B cell (primary cell): ENCODE results near the gene SEMA3B. TPM values are rescaled to one million over a fixed set of nuclear protein-coding genes. Genes with fewer than 3 reads are reported as not detected.

Experiments used
- ATAC-seq: fragments of 200-7000 bp; cut with Tn5 transposase; one replicate; pipeline ENCODE4 v1.10.0; 2021; ENCODE audit warnings: low read depth, mild to moderate bottlenecking, moderate number of reproducible peaks, moderate library complexity
- CTCF ChIA-PET: fragments of 350-600 bp; sonication (Branson Sonifier 250); formaldehyde crosslinking; loops from one replicate; lab custom pipeline; 2021; ENCODE audit warnings: antibody characterized with exemption, inconsistent platforms; lab: Charles Lee
- POLR2A ChIA-PET: fragments of 350-600 bp; sonication (Branson Sonifier 250); formaldehyde crosslinking; loops from one replicate; lab custom pipeline; 2021; ENCODE audit warnings: antibody characterized with exemption; lab: Charles Lee
- DNase-seq: peaks from one replicate; pipeline ENCODE4 v3.0.0; 2013
- H2AFZ ChIP-seq: 2 replicates; pipeline ENCODE4 v1.6.1; 2012; ENCODE audit warnings: mild to moderate bottlenecking, low read depth, low read length; ENCODE audit not compliant: insufficient read depth, poor library complexity, severe bottlenecking
- H3K27ac ChIP-seq, 2 donors: 1 replicate in 1 of 2; 2 replicates in 1 of 2; pipeline ENCODE4 v1.5.1; 2012 to 2013; ENCODE audit warnings: low read length in 2 of 2, mild to moderate bottlenecking in 2 of 2, moderate library complexity in 1 of 2
- H3K27me3 ChIP-seq, 4 experiments: fragments of 200-600 bp in 1 of 4; sonication (generic) in 1 of 4; replicated peaks in 1 of 4; 1 replicate in 2 of 4; 2 replicates in 2 of 4; pipeline versions ENCODE4 v1.6.1 to v1.7.0; 2013 to 2016; ENCODE audit warnings: low read length in 3 of 4, mild to moderate bottlenecking in 2 of 4, mixed read lengths in 1 of 4, moderate library complexity in 1 of 4; ENCODE audit not compliant: insufficient read depth in 4 of 4, control insufficient read depth in 3 of 4; ENCODE audit errors: control extremely low read depth in 1 of 4
- H3K36me3 ChIP-seq, 2 experiments: replicated peaks in 1 of 2; 1 replicate in 1 of 2; 2 replicates in 1 of 2; pipeline versions ENCODE4 v1.6.1 to v1.7.1; 2013; ENCODE audit warnings: low read length in 1 of 2; ENCODE audit not compliant: insufficient read depth in 2 of 2, control insufficient read depth in 1 of 2; ENCODE audit errors: control extremely low read depth in 1 of 2, extremely low read depth in 1 of 2
- H3K4me1 ChIP-seq, 2 donors: fragments of 200-600 bp in 1 of 2; sonication (generic) in 1 of 2; 1 replicate in 1 of 2; 2 replicates in 1 of 2; pipeline versions ENCODE4 v1.5.1 to v1.6.1; 2013 to 2017; ENCODE audit warnings: low read length in 2 of 2; ENCODE audit not compliant: control insufficient read depth in 2 of 2, insufficient read depth in 2 of 2
- H3K4me2 ChIP-seq: replicated peaks from 2 replicates; pipeline ENCODE3; 2012; ENCODE audit warnings: mild to moderate bottlenecking, low read depth, low read length; ENCODE audit not compliant: poor library complexity, severe bottlenecking
- H3K4me3 ChIP-seq, 5 experiments: fragments of 200-600 bp in 1 of 5; sonication (generic) in 1 of 5; 1 replicate in 3 of 5; 2 replicates in 2 of 5; pipeline versions ENCODE4 v1.5.1 to v1.7.0; 2011 to 2016; ENCODE audit warnings: low read length in 4 of 5, mild to moderate bottlenecking in 4 of 5, low read depth in 2 of 5, control low read depth in 1 of 5, moderate library complexity in 1 of 5; ENCODE audit not compliant: insufficient read depth in 1 of 5; ENCODE audit errors: control extremely low read depth in 1 of 5, extremely low read depth in 1 of 5
- H3K79me2 ChIP-seq: fragments of 200-600 bp; sonication (generic); one replicate; pipeline ENCODE4 v1.6.0; 2016; ENCODE audit warnings: low read length; ENCODE audit not compliant: control insufficient read depth, insufficient read depth
- H3K9ac ChIP-seq: fragments of 200-600 bp; sonication (generic); 2 replicates; pipeline ENCODE4 v1.6.1; 2017; ENCODE audit warnings: mild to moderate bottlenecking, low read length, moderate library complexity
- H3K9me3 ChIP-seq, 3 donors: one replicate each; pipeline versions ENCODE4 v1.6.1 to v1.7.1; 2013; ENCODE audit warnings: low read length in 2 of 3; ENCODE audit not compliant: control insufficient read depth in 2 of 3, insufficient read depth in 1 of 3; ENCODE audit errors: control extremely low read depth in 1 of 3
- H4K20me1 ChIP-seq: 2 replicates; pipeline ENCODE4 v1.6.0; 2012; ENCODE audit warnings: mild to moderate bottlenecking, low read length; ENCODE audit not compliant: insufficient read depth, control insufficient read depth, poor library complexity, severe bottlenecking
- H3K27ac Mint-ChIP-seq: one replicate; pipeline ENCODE4 v1.8.0; 2021; ENCODE audit warnings: mixed read lengths
- H3K27me3 Mint-ChIP-seq: one replicate; pipeline ENCODE4 v1.8.0; 2021; ENCODE audit warnings: mixed read lengths
- H3K4me1 Mint-ChIP-seq: one replicate; pipeline ENCODE4 v1.8.0; 2021; ENCODE audit warnings: mixed read lengths
- H3K4me3 Mint-ChIP-seq: one replicate; pipeline ENCODE4 v1.8.0; 2021; ENCODE audit warnings: mixed read lengths
- H3K9me3 Mint-ChIP-seq: one replicate; pipeline ENCODE4 v1.8.0; 2022; ENCODE audit warnings: mixed read lengths; ENCODE audit not compliant: insufficient read depth
- EZH2 ChIP-seq: IDR thresholded peaks from 2 replicates; pipeline ENCODE4 v1.6.1; 2012; ENCODE audit warnings: borderline replicate concordance, low read depth, mild to moderate bottlenecking, moderate library complexity, low read length; ENCODE audit not compliant: insufficient read depth, poor library complexity, severe bottlenecking
- WGBS: methylation state at CpG from one replicate; pipeline ENCODE4 v1.1.5; 2013; ENCODE audit warnings: missing lambda C conversion rate; ENCODE audit not compliant: insufficient coverage; 5-methylcytosine and 5-hydroxymethylcytosine counted together
- intact Hi-C: fragments of 100-400 bp; cut with micrococcal nuclease; formaldehyde crosslinking; loops from one replicate; pipeline ENCODE4 v1.10.0; 2022
- polyA plus RNA-seq: library from polyadenylated mRNA; depleted of rRNA; stranded (reverse); fragments of >200 nt; gene quantifications from 2 replicates; pipeline ENCODE4 v1.2.3, GENCODE V29; 2012
- total RNA-seq, 2 donors: library from RNA; stranded (reverse); fragments of 120-200 nt in 1 of 2; gene quantifications; 1 replicate in 1 of 2; 2 replicates in 1 of 2; pipeline versions ENCODE4 v1.2.3 to v1.2.4, GENCODE V29; 2013 to 2022
- TF ChIP-seq, protein P1 (sequence below): fragments of 200-600 bp; IDR thresholded peaks from one replicate; pipeline ENCODE4 v1.8.0; 2022; ENCODE audit warnings: antibody characterized with exemption, mild to moderate bottlenecking

The SEMA3B gene
- total and polyA plus RNA-seq, 2 donors (not counting 1 experiment from before 2014, with no cell fraction given): 0.34 to 0.52 TPM

DNA sequence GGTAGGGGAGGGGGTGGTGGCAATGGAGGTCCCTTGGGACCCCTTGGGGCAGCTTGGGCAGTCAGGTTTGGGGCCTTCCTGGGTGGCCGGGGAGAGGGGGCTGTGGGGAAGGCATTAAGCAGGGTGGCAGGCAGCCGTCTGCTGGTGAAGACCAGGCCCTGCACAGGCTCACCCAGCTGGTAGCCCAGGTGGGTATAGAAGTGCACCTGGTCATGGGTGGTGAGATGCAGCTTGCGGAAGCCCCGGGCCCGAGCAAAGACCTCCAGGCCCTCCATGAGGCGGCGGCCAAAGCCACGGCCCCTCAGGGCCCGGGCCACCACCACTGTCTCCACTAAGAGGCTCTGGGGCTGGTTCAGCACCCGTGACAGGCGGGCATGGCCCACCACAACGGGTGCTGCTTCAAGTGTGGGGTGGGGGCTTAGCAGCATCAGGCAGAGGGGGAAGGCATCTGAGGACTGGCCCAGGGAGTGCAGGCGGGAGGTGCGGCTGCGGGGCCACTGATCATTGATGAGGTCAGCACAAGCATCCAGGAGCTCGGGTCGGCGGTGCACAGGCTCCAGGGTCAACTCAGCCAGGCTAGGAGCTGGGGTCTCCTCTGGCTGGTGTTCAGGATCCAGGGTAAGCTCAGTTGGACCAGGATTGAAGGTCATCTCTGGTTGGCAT is 27.9 kb downstream of the SEMA3B start:
- CTCF ChIA-PET: interaction anchor here (0.9 to 1.0 kb wide), 2 partner anchors 28 to 66 kb away, joined by 3 read pairs; no protein-coding TSS in a partner anchor
- no peaks in the 10 kb centered on the region for H3K9me3 Mint-ChIP-seq

DNA sequence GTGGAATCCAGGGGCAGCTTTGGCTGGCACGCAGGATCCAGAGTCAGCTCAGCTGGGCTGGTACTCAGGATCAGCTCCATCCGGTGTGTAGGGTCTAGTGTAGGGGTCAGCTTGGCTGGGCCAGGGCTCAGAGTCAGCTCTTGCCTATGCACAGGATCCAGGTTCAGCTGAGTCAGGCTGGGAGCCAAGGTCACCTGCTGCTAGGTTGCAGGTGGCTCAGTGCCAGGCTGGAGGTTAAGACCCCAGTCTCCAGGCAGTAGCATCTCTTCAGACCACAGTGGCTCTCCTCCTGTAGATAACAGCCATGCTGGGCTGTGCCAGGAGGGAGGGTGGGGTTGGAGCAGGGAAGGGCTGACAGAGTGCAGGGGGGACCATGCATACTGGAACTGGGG is 28.4 kb downstream of the SEMA3B start:
- Histone ChIP-seq H3K4me1 (peaks cover 22 to 32% of the 10 kb centered on the region in 2 donors), H4K20me1 (no peaks in the 10 kb centered on the region), H3K9ac (no peak overlapping the region), H2AFZ (no peak overlapping the region), H3K4me2 (no peak overlapping the region), H3K27me3 (no peaks in the 10 kb centered on the region), H3K9me3 (no peaks in the 10 kb centered on the region), H3K79me2 (peaks cover 13% of the 10 kb centered on the region), H3K36me3 (peaks cover 0 to 4% of the 10 kb centered on the region in 2 experiments), H3K4me3 (no peak overlapping the region), H3K27ac (no peak overlapping the region)
- intact Hi-C loops: loop anchor here (10.0 kb wide), 1 partner anchor 1087 kb away; the partner anchor contains the start of gene MANF
- Mint-ChIP-seq H3K9me3 (no peaks in the 10 kb centered on the region), H3K27ac (peak overlapping the region; percentile 100), H3K4me3 (peak overlapping the region; percentile 100), H3K27me3 (no peaks in the 10 kb centered on the region), H3K4me1 (peaks cover 40% of the 10 kb centered on the region)
- TF ChIP-seq EZH2: no peak
- TF ChIP-seq, protein P1, sequence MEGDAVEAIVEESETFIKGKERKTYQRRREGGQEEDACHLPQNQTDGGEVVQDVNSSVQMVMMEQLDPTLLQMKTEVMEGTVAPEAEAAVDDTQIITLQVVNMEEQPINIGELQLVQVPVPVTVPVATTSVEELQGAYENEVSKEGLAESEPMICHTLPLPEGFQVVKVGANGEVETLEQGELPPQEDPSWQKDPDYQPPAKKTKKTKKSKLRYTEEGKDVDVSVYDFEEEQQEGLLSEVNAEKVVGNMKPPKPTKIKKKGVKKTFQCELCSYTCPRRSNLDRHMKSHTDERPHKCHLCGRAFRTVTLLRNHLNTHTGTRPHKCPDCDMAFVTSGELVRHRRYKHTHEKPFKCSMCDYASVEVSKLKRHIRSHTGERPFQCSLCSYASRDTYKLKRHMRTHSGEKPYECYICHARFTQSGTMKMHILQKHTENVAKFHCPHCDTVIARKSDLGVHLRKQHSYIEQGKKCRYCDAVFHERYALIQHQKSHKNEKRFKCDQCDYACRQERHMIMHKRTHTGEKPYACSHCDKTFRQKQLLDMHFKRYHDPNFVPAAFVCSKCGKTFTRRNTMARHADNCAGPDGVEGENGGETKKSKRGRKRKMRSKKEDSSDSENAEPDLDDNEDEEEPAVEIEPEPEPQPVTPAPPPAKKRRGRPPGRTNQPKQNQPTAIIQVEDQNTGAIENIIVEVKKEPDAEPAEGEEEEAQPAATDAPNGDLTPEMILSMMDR: no peak
- 95% methylated on average over 2 of the region's 2 CpGs for WGBS
- ChIA-PET CTCF (interaction anchor here (0.9 to 1.0 kb wide), 3 partner anchors 27 to 67 kb away, joined by 3 read pairs; no protein-coding TSS in a partner anchor), POLR2A (no interaction called here)
- DNase-seq (peak; percentile 32), ATAC-seq (no peak)

More for the DNA sequence above, 27.9 kb downstream of the SEMA3B start:
- peaks cover 0 to 4% of the 10 kb centered on the region in 2 experiments for H3K36me3 ChIP-seq
- H3K4me3 ChIP-seq: no peak overlapping the region
- H3K9me3 ChIP-seq: no peaks in the 10 kb centered on the region
- intact Hi-C loops: loop anchor here (10.0 kb wide), 1 partner anchor 1088 kb away; the partner anchor contains the start of gene MANF
- Mint-ChIP-seq H3K27me3 (no peaks in the 10 kb centered on the region), H3K4me3 (peak overlapping the region; percentile 49), H3K4me1 (peaks cover 42% of the 10 kb centered on the region), H3K27ac (peak overlapping the region; percentile 15)
- H3K4me1 ChIP-seq: peaks cover 22 to 33% of the 10 kb centered on the region in 2 donors
- no peak overlapping the region for H3K9ac ChIP-seq
- H2AFZ ChIP-seq: no peak overlapping the region
- no peaks in the 10 kb centered on the region for H4K20me1 ChIP-seq
- 92% methylated on average over 16 of the region's 18 CpGs for WGBS
- no peak overlapping the region for H3K27ac ChIP-seq
- H3K27me3 ChIP-seq: no peaks in the 10 kb centered on the region
- H3K4me2 ChIP-seq: no peak overlapping the region
- H3K79me2 ChIP-seq: peaks cover 18% of the 10 kb centered on the region
- TF ChIP-seq, protein P1: no peak
- no peak for TF ChIP-seq EZH2
- ATAC-seq (no peak), DNase-seq (peak; percentile 29)
- POLR2A ChIA-PET: no interaction called here
